NT2/D1 (cell line): ENCODE measurements around the gene RUNX1.

Experiments
- SUZ12 ChIP-seq: IDR thresholded peaks from 2 replicates; pipeline ENCODE4 v1.6.1; 2011; ENCODE audit not compliant: insufficient read length, insufficient read depth; ENCODE audit errors: extremely low read depth
- YY1 ChIP-seq: IDR thresholded peaks from 2 replicates; pipeline ENCODE4 v1.6.1; 2011; ENCODE audit not compliant: insufficient read length, insufficient read depth
- ZNF274 ChIP-seq: IDR thresholded peaks from 2 replicates; pipeline ENCODE4 v1.6.1; 2011; ENCODE audit warnings: mild to moderate bottlenecking, low read depth, low read length

- TF ChIP-seq YY1 = no peak
- TF ChIP-seq SUZ12 = no peak
- no peak for TF ChIP-seq ZNF274
These were observed 121.1 kb downstream of the RUNX1 start for GRCh38 chr21:34927992-34928391.
